BJ (cell line): ENCODE results near the gene SCMH1. TPM values are rescaled to one million over a fixed set of nuclear protein-coding genes. Genes with fewer than 3 reads are reported as not detected.

ENCODE experiments used
- CTCF ChIA-PET: fragments of 350-600 bp; formaldehyde crosslinking; extraction: SDS; loops from one replicate; lab custom pipeline; 2021; ENCODE audit warnings: antibody characterized with exemption, inconsistent platforms; lab: Yijun Ruan, JAX
- POLR2A ChIA-PET: fragments of 300-600 bp; sonication (Branson Sonifier 250); formaldehyde crosslinking; extraction: SDS; loops from one replicate; lab custom pipeline; 2021; ENCODE audit warnings: antibody characterized with exemption; lab: Charles Lee
- DNase-seq: peaks from one replicate; pipeline ENCODE4 v3.0.0-alpha.2; 2011; ENCODE audit warnings: low read depth
- H3K27me3 ChIP-seq: 2 replicates; pipeline ENCODE4 v1.6.0; 2011; ENCODE audit warnings: low read length; ENCODE audit not compliant: control insufficient read depth, insufficient read depth
- H3K36me3 ChIP-seq: 2 replicates; pipeline ENCODE4 v1.5.1; 2011; ENCODE audit warnings: low read length; ENCODE audit not compliant: control insufficient read depth, insufficient read depth
- H3K4me3 ChIP-seq: 2 replicates; pipeline ENCODE4 v1.5.1; 2011; ENCODE audit warnings: low read depth, mild to moderate bottlenecking, control low read depth, low read length
- CTCF ChIP-seq: IDR thresholded peaks from 2 replicates; pipeline ENCODE4 v1.5.1; 2011; ENCODE audit warnings: low read depth, mild to moderate bottlenecking, control low read depth, inconsistent platforms, low read length, moderate library complexity; ENCODE audit not compliant: insufficient read depth
- polyA plus RNA-seq: library from polyadenylated mRNA; depleted of rRNA; stranded (reverse); fragments of >200 nt; gene quantifications from 2 replicates; pipeline ENCODE4 v1.2.3, GENCODE V29; 2011

SCMH1 gene
- polyA plus RNA-seq, 1 experiment = 44.9 TPM

- Histone ChIP-seq H3K27me3 (no peaks in the 10 kb centered on the region), H3K4me3 (no peak overlapping the region), H3K36me3 (peaks cover 8% of the 10 kb centered on the region)
- ChIA-PET POLR2A (no interaction called here), CTCF (interaction anchor here (0.7 to 4.4 kb wide), 24 partner anchors 8 to 764 kb away, joined by 3 to 40 read pairs (median 4); partner anchors contain the start of gene CTPS1)
- peak; percentile 71 for TF ChIP-seq CTCF
- peak; percentile 93 for DNase-seq
These were observed 238.4 kb downstream of the SCMH1 start for GRCh38 chr1:41003640-41004220.

- ChIA-PET POLR2A (no interaction called here), CTCF (interaction anchor here (0.7 to 4.4 kb wide), 23 partner anchors 8 to 764 kb away, joined by 3 to 40 read pairs (median 4); partner anchors contain the start of gene CTPS1)
- H3K4me3 ChIP-seq = no peak overlapping the region
- H3K36me3 ChIP-seq = peaks cover 10% of the 10 kb centered on the region
- DNase-seq = no peak
- TF ChIP-seq CTCF = no peak
- H3K27me3 ChIP-seq = no peaks in the 10 kb centered on the region
These were observed 238.9 kb downstream of the SCMH1 start for GRCh38 chr1:41003127-41003639.

GRCh38 chr1:40998668-40999067, 243.4 kb downstream of the SCMH1 start:
- ChIA-PET CTCF (no interaction called here), POLR2A (no interaction called here)
- no peak for DNase-seq
- peaks cover 18% of the 10 kb centered on the region for H3K36me3 ChIP-seq
- H3K4me3 ChIP-seq = no peak overlapping the region
- TF ChIP-seq CTCF = no peak
- H3K27me3 ChIP-seq = no peaks in the 10 kb centered on the region

GRCh38 chr1:40997096-40997495, 245.0 kb downstream of the SCMH1 start:
- peaks cover 20% of the 10 kb centered on the region for H3K36me3 ChIP-seq
- H3K4me3 ChIP-seq = no peak overlapping the region
- TF ChIP-seq CTCF = no peak
- no peaks in the 10 kb centered on the region for H3K27me3 ChIP-seq
- CTCF ChIA-PET = interaction anchor here (0.8 to 1.0 kb wide), 4 partner anchors 12 to 420 kb away, joined by 3 to 5 read pairs (median 4); no protein-coding TSS in a partner anchor
- POLR2A ChIA-PET = no interaction called here
- DNase-seq = no peak

- Histone ChIP-seq H3K36me3 (peaks cover 11% of the 10 kb centered on the region), H3K4me3 (no peak overlapping the region), H3K27me3 (no peaks in the 10 kb centered on the region)
- POLR2A ChIA-PET = no interaction called here
- DNase-seq = no peak
- CTCF ChIA-PET = no interaction called here
- no peak for TF ChIP-seq CTCF
These were observed 253.0 kb downstream of the SCMH1 start for GRCh38 chr1:40989066-40989465.
